ENCODE results near the gene ZNF71.
A peak's percentile ranks its signal among the peaks of the same experiment; 100 is the strongest.
"Not testable (repeated sequence)": the region's sequence is repeated elsewhere in the genome, so short reads cannot be mapped to it uniquely, and the experiment has no call there.

ZNF71 gene

DNA sequence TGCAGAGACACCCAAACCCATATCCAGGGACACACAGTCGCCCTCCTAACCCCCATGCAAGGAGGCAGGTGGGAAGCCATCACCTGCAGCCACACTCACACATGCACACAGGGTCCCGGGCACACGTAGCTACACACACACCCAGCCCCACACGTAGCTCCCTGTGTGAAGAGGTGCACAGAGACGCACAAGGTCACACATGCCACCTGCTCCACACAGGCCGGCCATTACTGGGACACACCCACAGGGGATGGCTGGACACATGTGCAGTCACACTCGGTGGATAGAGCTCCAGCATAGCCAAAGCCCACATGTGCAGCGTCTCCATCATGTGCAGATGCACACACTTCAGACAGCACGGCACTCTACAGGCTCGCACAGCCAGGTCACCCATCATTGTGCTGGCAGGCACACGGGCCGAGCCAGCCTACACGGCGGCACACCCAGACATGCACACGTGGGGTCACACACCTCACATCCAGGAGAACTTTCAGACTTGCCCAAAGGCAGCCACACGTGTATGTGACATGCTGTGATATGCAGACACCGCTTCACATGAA is 75.4 kb downstream of the ZNF71 start:
- intact Hi-C loops (cut with DNase I) = no loop called here
- DNase-seq = peak in 1 of 42 donors; percentile 11

- DNase-seq = peak in 13 of 42 donors; percentile 19 to 54 (median 34)
- intact Hi-C loops (cut with DNase I) = no loop called here
Observed at GRCh38 chr19:56670961-56671612, 76.0 kb downstream of the ZNF71 start.

- DNase-seq = peak; percentile 92 to 99 (median 98)
- intact Hi-C loops (cut with DNase I) = no loop called here
Observed at GRCh38 chr19:56671613-56671994, 76.5 kb downstream of the ZNF71 start, which contains the start of gene ZNF835. ZNF835 (minus strand) TSS chr19:56671757; CDS start chr19:56665198, 6,559 bp downstream.

GRCh38 chr19:56672610-56673009 is 77.5 kb downstream of the ZNF71 start:
- DNase-seq = peak in 6 of 42 donors; percentile 28 to 59 (median 41)
- intact Hi-C loops (cut with DNase I) = not testable (repeated sequence)
